GM21717 (cell line): ENCODE results near the gene HINFP.
"Not testable (repeated sequence)": the region's sequence is repeated elsewhere in the genome, so short reads cannot be mapped to it uniquely, and the experiment has no call there.

Experiments used
- ATAC-seq: cut with Tn5 transposase; IDR thresholded peaks from one replicate; pipeline ENCODE4 v1.9.1; 2021; ENCODE audit warnings: mild to moderate bottlenecking, moderate library complexity; ENCODE audit not compliant: unreplicated experiment

HINFP gene

GRCh38 chr11:119117004-119117706 lies 4.2 kb upstream of the HINFP start:
- no peak for ATAC-seq

- ATAC-seq, result no peak
Observed at GRCh38 chr11:119118227-119118626, 3.2 kb upstream of the HINFP start.

DNA sequence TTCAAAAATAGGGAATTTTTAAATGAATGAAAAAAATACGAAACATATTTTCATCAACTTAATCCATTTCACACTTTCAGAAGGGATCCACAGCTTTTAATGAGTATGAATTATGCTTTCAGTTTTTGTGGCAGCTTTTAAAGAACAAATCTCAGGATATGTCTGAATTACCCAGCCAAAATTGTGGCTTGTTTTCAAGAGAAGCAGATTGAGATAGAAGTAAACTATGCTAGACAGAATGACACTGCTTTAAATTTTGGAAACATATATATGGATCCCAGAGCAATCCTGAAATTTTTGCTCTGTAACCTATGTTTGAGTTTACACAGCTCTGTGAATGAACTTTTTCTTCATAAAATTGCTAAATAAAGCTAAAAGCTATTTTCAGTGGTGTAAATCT lies 2.4 kb upstream of the HINFP start:
- ATAC-seq, result no peak

GRCh38 chr11:119120639-119121007 lies 757 bp upstream of the HINFP start:
- no peak for ATAC-seq

GRCh38 chr11:119121811-119122124 lies 388 bp downstream of the HINFP start:
- no peak for ATAC-seq

- ATAC-seq, result no peak
Observed at GRCh38 chr11:119125821-119126220, 4.4 kb downstream of the HINFP start.

GRCh38 chr11:119126675-119127268 lies 5.4 kb downstream of the HINFP start:
- ATAC-seq, result no peak

DNA sequence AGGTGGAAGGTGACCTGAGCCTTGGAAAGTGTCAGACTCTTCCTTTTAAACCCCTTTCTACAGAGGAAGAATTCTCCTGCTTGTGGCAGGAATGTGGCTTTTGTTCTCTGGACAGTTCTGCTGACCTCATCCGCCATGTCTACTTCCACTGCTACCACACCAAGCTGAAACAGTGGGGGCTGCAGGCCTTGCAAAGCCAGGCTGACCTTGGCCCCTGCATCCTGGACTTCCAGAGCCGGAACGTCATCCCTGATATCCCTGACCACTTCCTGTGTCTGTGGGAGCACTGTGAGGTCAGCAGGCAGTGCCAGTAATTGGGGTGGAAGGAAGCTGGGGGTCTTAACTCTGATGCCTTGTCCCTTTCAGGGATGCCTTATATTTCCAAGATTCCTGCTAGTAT lies 9.3 kb downstream of the HINFP start:
- no peak for ATAC-seq

DNA sequence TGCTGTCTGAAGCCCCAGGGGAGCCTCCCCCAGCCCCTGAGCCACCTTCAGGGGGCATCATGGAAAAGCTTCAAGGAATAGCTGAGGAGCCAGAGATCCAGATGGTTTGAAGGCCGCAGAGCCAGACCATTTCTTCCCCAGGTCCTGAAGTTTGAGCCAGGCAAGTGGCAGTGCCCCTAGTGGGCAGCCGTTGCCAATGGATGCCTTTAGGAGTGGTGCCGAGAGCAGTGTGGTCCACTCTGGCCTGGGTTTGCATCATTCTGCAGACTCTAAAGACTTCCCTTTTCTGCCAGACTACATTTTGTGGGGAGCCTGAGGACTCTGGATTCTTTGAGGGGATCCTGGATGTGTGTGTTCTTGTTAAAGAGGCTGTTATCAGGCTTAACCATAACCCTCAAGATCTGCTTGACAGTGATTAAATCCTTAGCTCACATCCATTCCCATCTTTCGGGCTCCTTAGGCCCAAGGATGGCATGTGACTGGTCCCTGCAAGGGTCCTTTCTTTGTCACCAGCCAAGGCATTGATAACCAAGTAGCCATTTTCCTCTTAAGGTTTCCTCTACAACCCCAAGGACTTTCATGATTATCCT lies 13.1 kb downstream of the HINFP start:
- no peak for ATAC-seq

DNA sequence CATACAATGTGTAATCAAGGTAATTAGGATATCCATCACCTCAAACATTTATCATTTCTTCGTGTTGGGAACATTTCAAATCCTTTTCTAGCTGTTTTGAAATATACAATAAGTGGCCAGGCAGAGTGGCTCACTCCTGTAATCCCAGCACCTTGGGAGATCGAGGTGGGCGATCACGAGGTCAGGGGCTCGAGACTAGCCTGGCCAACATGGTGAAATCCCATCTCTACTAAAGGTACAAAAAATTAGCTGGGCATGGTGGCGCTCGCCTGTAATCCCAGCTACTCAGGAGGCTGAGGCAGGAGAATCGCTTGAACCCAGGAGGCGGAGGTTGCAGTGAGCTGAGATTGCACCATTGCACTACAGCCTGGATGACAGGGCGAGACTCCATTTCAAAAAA lies 17.9 kb downstream of the HINFP start:
- ATAC-seq, result not testable (repeated sequence)

DNA sequence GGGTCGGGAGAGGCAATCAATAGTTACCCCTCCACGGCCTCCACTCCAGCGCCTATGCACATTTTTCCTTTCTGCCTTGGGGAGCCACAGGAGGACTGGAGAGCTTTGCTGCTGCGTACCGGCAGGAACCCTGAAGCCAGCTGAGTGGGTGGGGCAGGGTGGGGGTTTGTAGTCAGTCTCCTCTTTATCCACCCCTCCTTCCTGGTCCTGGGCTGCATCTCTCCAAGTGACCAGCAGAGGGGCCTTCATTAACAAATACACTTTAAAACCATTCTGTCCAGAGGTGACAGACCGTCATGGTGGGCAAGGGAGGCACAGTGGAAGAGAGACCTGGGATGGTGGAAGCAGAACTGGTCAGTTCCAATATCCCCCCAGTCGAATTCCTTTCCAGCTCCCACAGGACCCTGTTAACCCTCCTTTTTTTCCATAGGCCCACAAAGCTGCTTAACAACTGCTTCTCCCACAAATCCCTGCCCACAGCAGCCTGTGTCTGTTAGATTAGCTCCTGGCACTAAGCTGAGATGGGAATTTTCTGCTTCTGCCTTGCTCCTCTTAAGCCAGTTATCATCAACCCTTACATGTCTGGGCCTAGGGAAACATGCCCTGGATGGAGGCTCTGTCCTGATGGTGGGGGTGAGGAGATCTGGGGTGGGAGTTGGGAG lies 23.6 kb downstream of the HINFP start:
- ATAC-seq, result peak; percentile 52

- ATAC-seq, result no peak
Observed at GRCh38 chr11:119145551-119145950, 24.2 kb downstream of the HINFP start.

GRCh38 chr11:119147604-119148333 lies 26.4 kb downstream of the HINFP start:
- no peak for ATAC-seq

DNA sequence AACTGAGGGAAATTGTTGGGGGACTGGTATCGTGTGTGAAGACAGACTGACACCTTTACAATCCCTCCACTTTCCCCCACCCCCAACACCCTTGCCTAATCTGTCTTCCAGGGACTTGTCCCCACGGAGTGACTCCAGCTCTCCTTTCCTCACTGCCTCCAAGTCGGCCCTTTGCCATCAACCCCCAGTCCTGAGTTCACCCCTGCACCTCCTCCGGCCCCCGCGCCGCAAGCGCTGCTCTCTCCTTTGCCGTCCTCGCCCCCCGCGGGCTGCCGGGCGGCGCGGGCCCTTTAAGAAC lies 27.3 kb downstream of the HINFP start:
- no peak for ATAC-seq

DNA sequence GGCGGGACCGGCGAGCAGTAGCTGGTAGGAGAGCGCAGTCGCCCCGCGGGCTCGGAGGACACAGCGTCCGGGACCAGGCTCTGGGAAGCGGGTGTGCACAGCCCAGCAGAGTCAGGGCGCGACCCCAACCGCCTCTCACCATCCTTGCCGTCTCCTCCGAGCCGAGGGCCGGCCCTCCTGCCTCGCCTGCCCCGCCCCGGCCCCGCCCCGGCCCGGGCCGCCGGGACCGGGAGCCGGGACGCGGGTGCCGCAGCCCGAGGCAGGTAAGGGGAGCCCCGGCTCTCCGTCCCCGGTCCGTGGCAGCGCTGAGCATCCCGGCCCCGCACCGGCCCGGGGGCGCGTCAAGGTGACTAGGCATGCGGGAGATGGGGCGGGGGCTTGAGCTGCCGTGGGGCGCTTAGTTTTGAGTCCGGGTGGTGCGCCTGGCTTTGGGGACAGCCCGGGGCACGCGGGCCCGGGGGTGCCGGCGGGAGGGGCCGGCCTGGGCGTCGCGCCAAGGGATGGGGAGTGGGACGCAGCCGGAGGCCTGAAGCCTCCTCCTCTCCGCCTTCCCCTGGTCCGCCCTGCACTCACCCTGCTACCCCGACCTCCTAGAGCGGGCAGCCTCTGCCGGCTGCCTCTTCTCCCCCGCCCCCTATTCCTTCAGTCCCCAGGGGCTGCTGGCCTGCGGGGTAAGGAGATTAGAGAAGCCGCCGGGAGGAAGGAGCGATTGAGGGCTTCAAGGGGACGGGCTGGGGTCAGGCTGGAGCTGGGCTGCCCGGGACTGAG lies 27.8 kb downstream of the HINFP start, which contains the start of gene ABCG4:
TSS of gene ABCG4 (plus strand) at position 35 of the 768 bp plus-strand sequence. CDS start 914 bp downstream, outside the sequence.
- ATAC-seq, result no peak

DNA sequence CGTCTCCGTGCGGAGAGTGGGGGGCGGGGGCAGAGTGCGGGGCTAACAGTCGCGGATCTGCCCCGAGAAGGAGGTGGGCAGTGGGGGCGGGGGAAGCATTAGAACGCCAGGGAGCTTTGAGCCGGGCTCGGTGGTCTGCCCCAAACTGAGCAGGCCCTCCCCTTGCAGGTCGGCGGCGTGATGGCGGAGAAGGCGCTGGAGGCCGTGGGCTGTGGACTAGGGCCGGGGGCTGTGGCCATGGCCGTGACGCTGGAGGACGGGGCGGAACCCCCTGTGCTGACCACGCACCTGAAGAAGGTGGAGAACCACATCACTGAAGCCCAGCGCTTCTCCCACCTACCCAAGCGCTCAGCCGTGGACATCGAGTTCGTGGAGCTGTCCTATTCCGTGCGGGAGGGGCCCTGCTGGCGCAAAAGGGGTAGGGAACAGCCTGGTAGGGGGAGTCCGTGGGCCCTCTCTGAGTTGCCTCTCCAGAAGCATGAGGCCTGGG lies 28.5 kb downstream of the HINFP start:
- ATAC-seq, result no peak

- no peak for ATAC-seq
Observed at GRCh38 chr11:119152043-119152442, 30.7 kb downstream of the HINFP start.

DNA sequence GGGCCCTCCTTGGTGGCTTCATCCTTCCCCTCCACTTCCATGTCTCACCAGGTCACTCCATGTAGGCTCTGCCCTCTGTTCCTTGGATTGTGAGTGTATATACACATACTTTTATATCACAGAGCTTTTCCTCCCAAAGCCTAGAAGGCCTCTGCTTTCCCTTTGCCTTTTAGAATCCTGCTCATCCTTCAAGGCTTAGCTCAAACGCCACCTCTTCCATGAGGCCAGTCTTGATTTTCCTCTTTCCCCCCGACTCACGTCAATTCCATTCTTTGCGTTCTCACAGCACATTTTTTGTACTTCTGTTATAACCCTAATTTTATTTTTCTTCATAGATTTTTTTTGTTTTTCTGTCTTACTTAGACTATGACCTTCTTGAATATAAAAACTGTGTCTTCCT lies 31.2 kb downstream of the HINFP start:
- no peak for ATAC-seq

- ATAC-seq, result no peak
Observed at GRCh38 chr11:119153049-119153818, 31.9 kb downstream of the HINFP start.

- no peak for ATAC-seq
Observed at GRCh38 chr11:119154178-119154577, 32.8 kb downstream of the HINFP start.
